SU-DHL-6 (cell line): ENCODE results near the gene ACP6.
A peak's percentile ranks its signal among the peaks of the same experiment; 100 is the strongest.

Experiments
- H2AFZ ChIP-seq: fragments of 200-600 bp; sonication (generic); 2 replicates; pipeline ENCODE4 v1.6.1; 2014; ENCODE audit warnings: low read depth, mild to moderate bottlenecking, moderate library complexity, mixed read lengths, antibody characterized with exemption, low read length; ENCODE audit not compliant: severe bottlenecking
- H3F3A ChIP-seq: fragments of 200-600 bp; shearing (Covaris generic); 2 replicates; pipeline ENCODE4 v1.6.0; 2016; ENCODE audit warnings: antibody characterized with exemption, mild to moderate bottlenecking; ENCODE audit not compliant: insufficient read depth
- H3K27ac ChIP-seq: fragments of 200-600 bp; sonication (generic); 2 replicates; pipeline ENCODE4 v1.5.1; 2016; ENCODE audit warnings: low read depth, mild to moderate bottlenecking, low read length, moderate library complexity, mixed read lengths
- H3K27me3 ChIP-seq: fragments of 200-600 bp; sonication (generic), shearing (Covaris generic); 2 replicates; pipeline ENCODE4 v1.6.0; 2014; ENCODE audit warnings: mild to moderate bottlenecking, low read length
- H3K36me3 ChIP-seq: fragments of 200-600 bp; sonication (generic); 2 replicates; pipeline ENCODE4 v1.6.1; 2014; ENCODE audit warnings: mild to moderate bottlenecking, low read length, mixed read lengths
- H3K4me2 ChIP-seq: fragments of 300-600, 200-600 bp; shearing (Covaris generic), sonication (generic); 2 replicates; pipeline ENCODE4 v1.6.0; 2014; ENCODE audit warnings: low read length, low read depth, mild to moderate bottlenecking; ENCODE audit not compliant: poor library complexity, severe bottlenecking
- H3K4me3 ChIP-seq: fragments of 200-600 bp; sonication (generic); 2 replicates; pipeline ENCODE4 v1.5.1; 2014; ENCODE audit warnings: antibody characterized with exemption, low read length, mild to moderate bottlenecking, mixed read lengths; ENCODE audit not compliant: insufficient read depth, poor library complexity, severe bottlenecking
- H3K79me2 ChIP-seq: fragments of 200-600 bp; sonication (generic); 2 replicates; pipeline ENCODE4 v1.6.1; 2014; ENCODE audit warnings: mild to moderate bottlenecking, low read length, moderate library complexity; ENCODE audit not compliant: insufficient read depth
- H3K9ac ChIP-seq: fragments of 200-600 bp; sonication (generic); 2 replicates; pipeline ENCODE4 v1.7.0; 2014; ENCODE audit warnings: mild to moderate bottlenecking, low read length
- H3K9me2 ChIP-seq: fragments of 200-600 bp; sonication (generic); replicated peaks from 2 replicates; pipeline ENCODE4 v1.6.1; 2014; ENCODE audit warnings: low read length; ENCODE audit not compliant: insufficient read depth
- H3K9me3 ChIP-seq: fragments of 200-600 bp; sonication (generic); 2 replicates; pipeline ENCODE4 v1.6.1; 2014; ENCODE audit warnings: low read length, mixed read lengths; ENCODE audit not compliant: insufficient read depth
- H4K20me1 ChIP-seq: fragments of 200-600 bp; sonication (generic); 2 replicates; pipeline ENCODE4 v1.6.1; 2014; ENCODE audit warnings: low read depth, mild to moderate bottlenecking, antibody characterized with exemption, low read length, moderate library complexity, mixed read lengths
- EZH2phosphoT487 ChIP-seq: fragments of 200-600 bp; sonication (generic), shearing (Covaris generic); conservative IDR thresholded peaks from 2 replicates; pipeline ENCODE4 v1.6.1; 2018; ENCODE audit warnings: mild to moderate bottlenecking, antibody characterized with exemption, low read length, moderate library complexity, mixed read lengths
- TF ChIP-seq, protein P1 (sequence below): fragments of 200-600 bp; sonication (generic); IDR thresholded peaks from one replicate; pipeline ENCODE4 v1.5.1; 2017; ENCODE audit warnings: antibody characterized with exemption, mild to moderate bottlenecking, low read length, moderate library complexity; ENCODE audit not compliant: insufficient read depth, poor library complexity, severe bottlenecking

The ACP6 gene

DNA sequence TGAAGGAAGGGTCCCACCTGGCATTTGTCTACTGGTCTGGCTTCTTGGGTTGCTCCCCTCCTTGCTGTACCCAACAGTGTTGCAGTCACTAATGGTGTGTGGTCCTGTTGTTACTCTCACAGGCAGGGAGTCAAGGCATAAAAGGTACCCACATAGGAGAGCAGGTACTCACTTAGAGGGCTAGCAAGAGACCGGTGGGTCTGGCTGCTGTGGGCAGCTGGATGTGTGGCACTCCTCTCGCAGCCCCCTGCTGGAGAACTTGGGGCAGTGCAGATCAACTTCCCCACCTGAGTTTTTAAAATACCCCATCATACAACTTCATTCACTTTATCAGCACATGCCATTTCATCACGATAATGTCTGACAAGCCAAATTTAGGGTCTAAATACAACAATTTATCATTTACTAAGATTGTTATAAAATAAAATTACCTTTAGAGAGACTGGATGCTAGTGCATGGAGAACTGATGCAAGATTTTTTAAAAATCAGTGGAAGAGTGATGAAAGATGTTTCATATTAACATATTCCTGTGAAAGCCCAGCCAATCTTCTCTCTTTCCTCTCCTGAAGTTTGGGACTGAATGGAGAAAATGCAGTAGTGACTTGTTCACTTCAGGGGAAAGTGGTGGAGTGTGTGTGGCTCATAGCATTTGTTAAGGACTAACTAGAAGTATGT is 42.8 kb downstream of the ACP6 start:
- Histone ChIP-seq H3K4me3 (no peak overlapping the region), H3F3A (no peaks in the 10 kb centered on the region), H3K79me2 (no peaks in the 10 kb centered on the region), H3K9me3 (no peaks in the 10 kb centered on the region), H3K27ac (no peak overlapping the region), H2AFZ (no peak overlapping the region), H3K4me2 (no peak overlapping the region), H4K20me1 (no peaks in the 10 kb centered on the region), H3K27me3 (no peaks in the 10 kb centered on the region), H3K36me3 (no peaks in the 10 kb centered on the region), H3K9me2 (no peaks in the 10 kb centered on the region), H3K9ac (no peak overlapping the region)
- TF ChIP-seq EZH2phosphoT487 = no peak
- TF ChIP-seq, protein P1, sequence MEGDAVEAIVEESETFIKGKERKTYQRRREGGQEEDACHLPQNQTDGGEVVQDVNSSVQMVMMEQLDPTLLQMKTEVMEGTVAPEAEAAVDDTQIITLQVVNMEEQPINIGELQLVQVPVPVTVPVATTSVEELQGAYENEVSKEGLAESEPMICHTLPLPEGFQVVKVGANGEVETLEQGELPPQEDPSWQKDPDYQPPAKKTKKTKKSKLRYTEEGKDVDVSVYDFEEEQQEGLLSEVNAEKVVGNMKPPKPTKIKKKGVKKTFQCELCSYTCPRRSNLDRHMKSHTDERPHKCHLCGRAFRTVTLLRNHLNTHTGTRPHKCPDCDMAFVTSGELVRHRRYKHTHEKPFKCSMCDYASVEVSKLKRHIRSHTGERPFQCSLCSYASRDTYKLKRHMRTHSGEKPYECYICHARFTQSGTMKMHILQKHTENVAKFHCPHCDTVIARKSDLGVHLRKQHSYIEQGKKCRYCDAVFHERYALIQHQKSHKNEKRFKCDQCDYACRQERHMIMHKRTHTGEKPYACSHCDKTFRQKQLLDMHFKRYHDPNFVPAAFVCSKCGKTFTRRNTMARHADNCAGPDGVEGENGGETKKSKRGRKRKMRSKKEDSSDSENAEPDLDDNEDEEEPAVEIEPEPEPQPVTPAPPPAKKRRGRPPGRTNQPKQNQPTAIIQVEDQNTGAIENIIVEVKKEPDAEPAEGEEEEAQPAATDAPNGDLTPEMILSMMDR = peak; percentile 61

DNA sequence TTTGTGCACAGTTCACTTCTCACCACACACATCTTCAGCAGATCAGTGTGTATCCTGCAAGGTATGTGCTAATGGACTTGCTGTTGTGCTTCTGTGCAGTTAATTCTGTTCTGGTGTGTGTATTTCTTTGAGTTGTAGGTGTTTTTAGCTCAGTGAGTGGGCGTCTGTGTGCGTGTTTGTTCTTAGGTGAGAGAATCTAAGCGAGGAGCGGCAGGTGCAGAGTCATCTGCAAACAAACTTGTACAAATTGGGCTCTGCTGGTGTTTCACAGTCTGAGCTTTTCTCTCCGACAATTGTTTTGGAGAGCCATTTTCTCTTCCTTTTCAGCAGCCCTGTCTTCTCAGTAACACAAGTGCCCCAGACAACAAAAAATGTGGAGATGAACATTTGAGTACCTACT is 43.6 kb downstream of the ACP6 start:
- no peak overlapping the region for H2AFZ ChIP-seq
- no peak overlapping the region for H3K4me2 ChIP-seq
- no peaks in the 10 kb centered on the region for H3K9me2 ChIP-seq
- H3K79me2 ChIP-seq = no peaks in the 10 kb centered on the region
- H3K9me3 ChIP-seq = no peaks in the 10 kb centered on the region
- no peak overlapping the region for H3K9ac ChIP-seq
- H3K36me3 ChIP-seq = no peaks in the 10 kb centered on the region
- no peak overlapping the region for H3K27ac ChIP-seq
- H3K27me3 ChIP-seq = no peaks in the 10 kb centered on the region
- no peaks in the 10 kb centered on the region for H3F3A ChIP-seq
- TF ChIP-seq, protein P1 = no peak
- no peak for TF ChIP-seq EZH2phosphoT487
- no peaks in the 10 kb centered on the region for H4K20me1 ChIP-seq
- no peak overlapping the region for H3K4me3 ChIP-seq

DNA sequence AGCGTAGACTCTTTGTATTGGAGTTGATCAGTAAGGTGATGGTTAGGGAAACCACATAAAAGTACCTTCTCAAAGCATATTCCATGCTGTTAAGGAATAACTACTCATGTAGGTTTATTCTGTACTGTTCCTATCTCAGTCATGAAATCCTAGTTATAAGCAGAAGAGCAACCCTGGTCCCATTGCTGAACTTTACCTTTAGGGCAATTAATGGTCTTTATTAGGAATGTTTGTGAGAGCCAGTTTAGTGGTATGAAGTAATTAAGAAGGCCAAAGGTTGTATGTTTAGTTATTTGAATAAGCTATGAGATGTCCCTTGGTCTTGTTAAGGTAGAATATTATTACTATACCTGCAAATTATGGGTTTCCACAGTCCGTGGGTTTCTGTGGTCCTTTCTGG is 44.0 kb downstream of the ACP6 start:
- no peak for TF ChIP-seq EZH2phosphoT487
- TF ChIP-seq, protein P1 = no peak
- Histone ChIP-seq H2AFZ (no peak overlapping the region), H3K79me2 (no peaks in the 10 kb centered on the region), H3K9me3 (no peaks in the 10 kb centered on the region), H3K27me3 (no peaks in the 10 kb centered on the region), H4K20me1 (no peaks in the 10 kb centered on the region), H3K27ac (no peak overlapping the region), H3F3A (no peaks in the 10 kb centered on the region), H3K9ac (no peak overlapping the region), H3K4me2 (no peak overlapping the region), H3K9me2 (no peaks in the 10 kb centered on the region), H3K4me3 (no peak overlapping the region), H3K36me3 (no peaks in the 10 kb centered on the region)
